Measurements from ENCODE around the gene COLEC12. TPM values are rescaled to one million over a fixed set of nuclear protein-coding genes. Genes with fewer than 3 reads are reported as not detected.

Gene COLEC12
- total RNA-seq, 5 donors from 2014 or later (not counting 1 experiment from before 2014, with no cell fraction given): 0.07 to 0.32 TPM; not detected in 3

- no peaks in the 10 kb centered on the region for H3K9me3 ChIP-seq
- H3K4me3 ChIP-seq (ENCODE audit: control insufficient read depth in 1 of 2, extremely low read depth in 1 of 2, low read length in 1 of 2): no peak overlapping the region
- peaks cover 0 to 7% of the 10 kb centered on the region in 2 experiments for H3K27me3 ChIP-seq (replicated peaks in 1 of 2; ENCODE audit: control insufficient read depth in 2 of 2, extremely low read depth in 1 of 2, insufficient read depth in 2 of 2, low read length in 1 of 2)
- Mint-ChIP-seq H3K27ac (no peak overlapping the region), H3K4me1 (no peaks in the 10 kb centered on the region), H3K27me3 (peaks cover 10 to 18% of the 10 kb centered on the region in 2 donors), H3K9me3 (peaks cover 0 to 29% (median 8%) of the 10 kb centered on the region in 3 donors), H3K4me3 (no peak overlapping the region), H3K36me3 (no peaks in the 10 kb centered on the region)
- H3K36me3 ChIP-seq (ENCODE audit: control insufficient read depth in 2 of 2, extremely low read depth in 1 of 2, insufficient read depth in 1 of 2, low read length in 1 of 2): no peaks in the 10 kb centered on the region
- CTCF ChIA-PET: no interaction called here
- WGBS (ENCODE audit: insufficient coverage): 71% methylated on average over 7 of the region's 8 CpGs
- H3K27ac ChIP-seq (ENCODE audit: low read length): no peak overlapping the region
- H3K4me1 ChIP-seq (ENCODE audit: control insufficient read depth in 1 of 2, extremely low read depth in 1 of 2, insufficient read depth in 2 of 2, low read length in 2 of 2): no peaks in the 10 kb centered on the region
- no peak for ATAC-seq (replicated peaks in 1 of 4)
- DNase-seq: no peak
- POLR2A ChIA-PET: no interaction called here
Observed at GRCh38 chr18:449374-449773, 51.1 kb downstream of the COLEC12 start.

GRCh38 chr18:448116-448790 is 52.2 kb downstream of the COLEC12 start:
- POLR2A ChIA-PET: no interaction called here
- no peaks in the 10 kb centered on the region for H3K36me3 ChIP-seq (ENCODE audit: control insufficient read depth in 2 of 2, extremely low read depth in 1 of 2, insufficient read depth in 1 of 2, low read length in 1 of 2)
- no peaks in the 10 kb centered on the region for H3K4me1 ChIP-seq (ENCODE audit: control insufficient read depth in 1 of 2, extremely low read depth in 1 of 2, insufficient read depth in 2 of 2, low read length in 2 of 2)
- CTCF ChIA-PET: no interaction called here
- H3K4me3 ChIP-seq (ENCODE audit: control insufficient read depth in 1 of 2, extremely low read depth in 1 of 2, low read length in 1 of 2): no peak overlapping the region
- H3K27ac ChIP-seq (ENCODE audit: low read length): no peak overlapping the region
- Mint-ChIP-seq H3K9me3 (peaks cover 0 to 24% (median 7%) of the 10 kb centered on the region in 3 donors), H3K4me3 (no peak overlapping the region), H3K36me3 (no peaks in the 10 kb centered on the region), H3K27ac (no peak overlapping the region), H3K27me3 (peaks cover 10 to 12% of the 10 kb centered on the region in 2 donors), H3K4me1 (no peaks in the 10 kb centered on the region)
- WGBS (ENCODE audit: insufficient coverage): no CpG with 5 or more reads among the region's 5 CpGs
- no peak for DNase-seq
- H3K9me3 ChIP-seq: no peaks in the 10 kb centered on the region
- ATAC-seq (replicated peaks in 1 of 4): no peak
- H3K27me3 ChIP-seq (replicated peaks in 1 of 2; ENCODE audit: control insufficient read depth in 2 of 2, extremely low read depth in 1 of 2, insufficient read depth in 2 of 2, low read length in 1 of 2): peaks cover 0 to 7% of the 10 kb centered on the region in 2 experiments

GRCh38 chr18:446941-447560 is 53.5 kb downstream of the COLEC12 start:
- ChIA-PET POLR2A (no interaction called here), CTCF (no interaction called here)
- 66% methylated on average over 2 of the region's 5 CpGs for WGBS (ENCODE audit: insufficient coverage)
- H3K9me3 ChIP-seq: no peaks in the 10 kb centered on the region
- no peak overlapping the region for H3K4me3 Mint-ChIP-seq
- H3K27ac Mint-ChIP-seq: no peak overlapping the region
- no peak overlapping the region for H3K4me3 ChIP-seq (ENCODE audit: control insufficient read depth in 1 of 2, extremely low read depth in 1 of 2, low read length in 1 of 2)
- H3K4me1 ChIP-seq (ENCODE audit: control insufficient read depth in 1 of 2, extremely low read depth in 1 of 2, insufficient read depth in 2 of 2, low read length in 2 of 2): no peaks in the 10 kb centered on the region
- H3K36me3 ChIP-seq (ENCODE audit: control insufficient read depth in 2 of 2, extremely low read depth in 1 of 2, insufficient read depth in 1 of 2, low read length in 1 of 2): no peaks in the 10 kb centered on the region
- no peak for DNase-seq
- no peak for ATAC-seq (replicated peaks in 1 of 4)
- no peaks in the 10 kb centered on the region for H3K4me1 Mint-ChIP-seq
- H3K9me3 Mint-ChIP-seq: peaks cover 0 to 19% (median 5%) of the 10 kb centered on the region in 3 donors
- peaks cover 0 to 7% of the 10 kb centered on the region in 2 experiments for H3K27me3 ChIP-seq (replicated peaks in 1 of 2; ENCODE audit: control insufficient read depth in 2 of 2, extremely low read depth in 1 of 2, insufficient read depth in 2 of 2, low read length in 1 of 2)
- H3K27ac ChIP-seq (ENCODE audit: low read length): no peak overlapping the region
- H3K36me3 Mint-ChIP-seq: no peaks in the 10 kb centered on the region
- H3K27me3 Mint-ChIP-seq: peaks cover 10 to 12% of the 10 kb centered on the region in 2 donors

GRCh38 chr18:445055-445454 is 55.4 kb downstream of the COLEC12 start:
- ChIA-PET CTCF (no interaction called here), POLR2A (no interaction called here)
- peaks cover 0 to 7% of the 10 kb centered on the region in 2 experiments for H3K27me3 ChIP-seq (replicated peaks in 1 of 2; ENCODE audit: control insufficient read depth in 2 of 2, extremely low read depth in 1 of 2, insufficient read depth in 2 of 2, low read length in 1 of 2)
- no peaks in the 10 kb centered on the region for H3K36me3 ChIP-seq (ENCODE audit: control insufficient read depth in 2 of 2, extremely low read depth in 1 of 2, insufficient read depth in 1 of 2, low read length in 1 of 2)
- Mint-ChIP-seq H3K36me3 (no peaks in the 10 kb centered on the region), H3K27ac (no peak overlapping the region), H3K27me3 (peaks cover 10 to 15% of the 10 kb centered on the region in 2 donors), H3K9me3 (peaks cover 0 to 2% (median 0%) of the 10 kb centered on the region in 3 donors), H3K4me1 (no peaks in the 10 kb centered on the region), H3K4me3 (no peak overlapping the region)
- DNase-seq (no peak), ATAC-seq (replicated peaks in 1 of 4) (no peak)
- no peak overlapping the region for H3K27ac ChIP-seq (ENCODE audit: low read length)
- no peaks in the 10 kb centered on the region for H3K4me1 ChIP-seq (ENCODE audit: control insufficient read depth in 1 of 2, extremely low read depth in 1 of 2, insufficient read depth in 2 of 2, low read length in 2 of 2)
- H3K4me3 ChIP-seq (ENCODE audit: control insufficient read depth in 1 of 2, extremely low read depth in 1 of 2, low read length in 1 of 2): no peak overlapping the region
- no CpG with 5 or more reads among the region's 3 CpGs for WGBS (ENCODE audit: insufficient coverage)
- no peaks in the 10 kb centered on the region for H3K9me3 ChIP-seq

- Mint-ChIP-seq H3K4me1 (no peaks in the 10 kb centered on the region), H3K27ac (no peak overlapping the region), H3K27me3 (peaks cover 4 to 9% of the 10 kb centered on the region in 2 donors), H3K9me3 (no peaks in the 10 kb centered on the region), H3K4me3 (no peak overlapping the region), H3K36me3 (no peaks in the 10 kb centered on the region)
- no peaks in the 10 kb centered on the region for H3K9me3 ChIP-seq
- H3K27ac ChIP-seq (ENCODE audit: low read length): no peak overlapping the region
- ChIA-PET CTCF (no interaction called here), POLR2A (no interaction called here)
- no peaks in the 10 kb centered on the region for H3K4me1 ChIP-seq (ENCODE audit: control insufficient read depth in 1 of 2, extremely low read depth in 1 of 2, insufficient read depth in 2 of 2, low read length in 2 of 2)
- H3K27me3 ChIP-seq (replicated peaks in 1 of 2; ENCODE audit: control insufficient read depth in 2 of 2, extremely low read depth in 1 of 2, insufficient read depth in 2 of 2, low read length in 1 of 2): no peaks in the 10 kb centered on the region
- ATAC-seq (replicated peaks in 1 of 4) (no peak), DNase-seq (no peak)
- no CpG with 5 or more reads among the region's 2 CpGs for WGBS (ENCODE audit: insufficient coverage)
- no peaks in the 10 kb centered on the region for H3K36me3 ChIP-seq (ENCODE audit: control insufficient read depth in 2 of 2, extremely low read depth in 1 of 2, insufficient read depth in 1 of 2, low read length in 1 of 2)
- H3K4me3 ChIP-seq (ENCODE audit: control insufficient read depth in 1 of 2, extremely low read depth in 1 of 2, low read length in 1 of 2): no peak overlapping the region
Observed at GRCh38 chr18:438571-438970, 61.9 kb downstream of the COLEC12 start.

- Mint-ChIP-seq H3K4me3 (no peak overlapping the region), H3K27ac (no peak overlapping the region)
- WGBS (ENCODE audit: insufficient coverage): 73% methylated on average over 4 of the region's 4 CpGs
Observed at GRCh38 chr18:435940-436339, 64.6 kb downstream of the COLEC12 start.

More at GRCh38 chr18:435940-436339, 64.6 kb downstream of the COLEC12 start:
- DNase-seq (no peak), ATAC-seq (replicated peaks in 1 of 4) (no peak)
- Mint-ChIP-seq H3K36me3 (no peaks in the 10 kb centered on the region), H3K4me1 (no peaks in the 10 kb centered on the region), H3K27me3 (peaks cover 14 to 19% of the 10 kb centered on the region in 2 donors), H3K9me3 (no peaks in the 10 kb centered on the region)
- Histone ChIP-seq H3K4me3 (ENCODE audit: control insufficient read depth in 1 of 2, extremely low read depth in 1 of 2, low read length in 1 of 2) (no peak overlapping the region), H3K36me3 (ENCODE audit: control insufficient read depth in 2 of 2, extremely low read depth in 1 of 2, insufficient read depth in 1 of 2, low read length in 1 of 2) (no peaks in the 10 kb centered on the region), H3K27ac (ENCODE audit: low read length) (no peak overlapping the region), H3K4me1 (ENCODE audit: control insufficient read depth in 1 of 2, extremely low read depth in 1 of 2, insufficient read depth in 2 of 2, low read length in 2 of 2) (no peaks in the 10 kb centered on the region), H3K9me3 (no peaks in the 10 kb centered on the region), H3K27me3 (replicated peaks in 1 of 2; ENCODE audit: control insufficient read depth in 2 of 2, extremely low read depth in 1 of 2, insufficient read depth in 2 of 2, low read length in 1 of 2) (no peaks in the 10 kb centered on the region)
- CTCF ChIA-PET: no interaction called here
- POLR2A ChIA-PET: no interaction called here
